Stimulated activated CD8-positive, alpha-beta memory T cell treated with anti-CD3 and anti-CD28 coated beads, Interleukin-2, amount 100 ng/mL, for 48 hours (primary cell): ENCODE measurements around the gene NOCT.
A peak's percentile ranks its signal among the peaks of the same experiment; 100 is the strongest.
"Not testable (repeated sequence)": the region's sequence is repeated elsewhere in the genome, so short reads cannot be mapped to it uniquely, and the experiment has no call there.

ENCODE experiments used
- DNase-seq, 2 donors: peaks; one replicate each; pipeline ENCODE4 v3.0.0-alpha.2; 2020; ENCODE audit warnings: low read depth in 2 of 2

The NOCT gene

GRCh38 chr4:139011225-139011950 is 4.2 kb upstream of the NOCT start:
- no peak for DNase-seq

DNA sequence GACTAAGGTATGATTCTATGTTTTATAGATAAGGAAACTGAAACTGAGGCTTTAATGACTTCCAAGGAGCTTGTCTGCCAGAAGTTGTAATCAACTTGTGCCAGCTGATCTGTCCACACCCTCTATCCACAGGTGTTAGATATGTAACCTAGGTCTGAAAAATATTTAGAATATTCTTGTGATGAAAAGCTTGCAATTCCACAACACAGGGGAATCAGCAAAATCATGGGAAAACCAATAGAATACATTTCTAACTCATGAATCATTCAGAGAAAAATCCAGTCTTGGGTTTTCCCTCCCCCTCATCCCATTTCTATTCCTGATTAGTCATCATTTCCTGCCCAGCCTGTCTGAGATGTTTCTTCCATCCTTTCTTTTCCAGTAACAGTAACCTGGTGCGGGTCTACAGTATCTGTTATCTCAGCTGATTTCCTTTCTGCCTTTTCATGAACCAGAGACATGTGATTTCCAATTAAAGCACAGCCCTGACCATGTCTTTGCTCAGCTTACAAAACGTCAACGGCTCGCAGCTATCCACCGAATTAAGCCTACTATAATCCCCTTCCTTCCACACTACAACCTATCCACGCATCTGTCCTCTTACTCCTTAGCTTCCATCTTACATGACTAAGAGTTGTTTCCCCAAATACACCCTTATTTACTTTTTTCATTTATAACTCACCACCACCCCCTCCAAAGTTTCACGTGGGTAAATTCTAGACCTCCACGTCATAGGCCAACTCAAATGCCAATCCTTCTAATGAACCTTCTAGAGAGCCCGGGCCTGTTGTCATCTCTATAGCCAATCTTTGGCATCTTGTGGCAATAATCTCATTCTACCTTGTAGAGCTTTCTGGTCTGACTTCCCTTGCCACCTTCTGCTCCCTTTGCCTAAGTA is 961 bp upstream of the NOCT start:
- DNase-seq, result no peak

DNA sequence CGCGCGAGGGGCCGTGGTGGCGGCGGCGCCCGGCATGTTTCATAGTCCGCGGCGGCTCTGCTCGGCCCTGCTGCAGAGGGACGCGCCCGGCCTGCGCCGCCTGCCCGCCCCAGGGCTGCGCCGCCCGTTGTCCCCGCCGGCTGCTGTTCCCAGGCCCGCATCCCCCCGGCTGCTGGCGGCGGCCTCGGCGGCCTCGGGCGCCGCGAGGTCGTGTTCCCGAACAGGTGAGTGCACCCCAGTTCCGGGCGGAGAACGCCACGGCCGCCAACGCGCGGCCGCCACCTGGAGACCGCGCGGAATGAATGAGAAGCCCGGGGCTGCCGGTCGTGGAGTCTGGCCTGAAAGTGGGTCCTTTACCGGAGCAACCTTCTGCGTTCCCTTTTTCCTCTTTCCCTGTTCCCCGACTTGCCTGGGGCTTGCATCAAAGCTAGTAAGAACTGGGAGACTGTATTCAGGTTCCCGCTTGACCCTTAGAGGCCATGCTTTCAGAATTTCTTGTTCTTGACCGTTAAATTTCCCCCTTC is 429 bp downstream of the NOCT start:
- peak in 1 of 2 donors; percentile 30 for DNase-seq

DNA sequence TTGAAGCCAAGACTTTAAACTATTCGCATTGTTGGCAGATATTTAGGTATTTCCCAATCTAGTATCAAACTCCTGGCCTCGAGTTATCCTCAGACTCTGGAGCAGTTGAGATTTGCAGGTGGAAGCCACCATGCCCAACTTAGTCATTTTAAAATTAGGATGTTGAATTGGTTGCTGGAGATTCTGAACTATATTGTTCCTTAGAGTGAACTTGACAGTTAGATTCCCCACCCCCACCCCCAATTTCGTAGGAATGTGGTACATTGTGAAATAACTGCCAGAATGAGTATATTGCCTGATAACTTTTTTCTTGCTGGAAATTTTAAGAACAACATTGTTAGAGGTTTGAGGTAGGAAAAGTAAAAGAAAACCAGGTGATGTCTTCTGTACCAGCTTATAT is 2.3 kb downstream of the NOCT start:
- no peak for DNase-seq

GRCh38 chr4:139018501-139018900 is 2.9 kb downstream of the NOCT start:
- DNase-seq, result no peak

GRCh38 chr4:139018971-139019758 is 3.6 kb downstream of the NOCT start:
- DNase-seq, result no peak

GRCh38 chr4:139020384-139020783 is 4.8 kb downstream of the NOCT start:
- no peak for DNase-seq

DNA sequence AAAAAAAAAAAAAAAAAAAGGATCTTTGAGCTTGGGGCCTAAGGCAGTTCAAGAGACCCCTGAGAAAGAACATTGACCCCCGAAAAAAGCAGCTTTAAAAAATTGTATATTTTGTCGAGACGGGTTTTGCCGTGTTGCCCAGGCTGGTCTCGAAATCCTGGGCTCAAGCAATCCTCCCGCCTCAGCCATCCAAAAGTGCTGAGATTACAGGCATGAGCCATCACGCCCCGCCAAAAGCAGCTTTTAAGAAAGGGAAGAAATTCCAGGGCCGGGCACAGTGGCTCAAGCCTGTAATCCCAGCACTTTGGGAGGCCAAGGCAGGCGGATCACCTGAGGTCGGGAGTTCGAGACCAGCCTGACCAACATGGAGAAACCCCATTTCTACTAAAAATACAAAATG is 5.5 kb downstream of the NOCT start:
- not testable (repeated sequence) for DNase-seq

GRCh38 chr4:139022835-139023234 is 7.3 kb downstream of the NOCT start:
- no peak for DNase-seq

GRCh38 chr4:139024686-139025085 is 9.1 kb downstream of the NOCT start:
- no peak for DNase-seq

DNA sequence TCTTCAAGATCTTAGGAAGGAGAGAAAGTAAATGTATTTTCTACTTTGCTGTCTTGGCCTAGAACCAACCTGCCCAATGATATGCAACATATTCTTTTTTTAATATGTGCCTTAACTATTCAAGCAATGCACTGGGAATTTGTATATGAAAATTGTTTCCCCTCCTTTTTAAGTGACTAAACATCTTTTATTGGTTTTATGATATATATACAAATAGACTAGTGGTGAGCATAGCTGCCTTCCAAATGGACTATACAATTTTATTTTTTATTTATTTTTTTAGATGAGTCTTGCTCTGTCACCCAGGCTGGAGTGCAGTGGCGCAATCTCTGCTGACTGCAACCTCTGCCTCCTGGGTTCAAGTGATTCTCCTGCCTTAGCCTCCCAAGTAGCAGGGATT is 10.3 kb downstream of the NOCT start:
- DNase-seq, result no peak

GRCh38 chr4:139027776-139028175 is 12.2 kb downstream of the NOCT start:
- no peak for DNase-seq

GRCh38 chr4:139028191-139028661 is 12.6 kb downstream of the NOCT start:
- DNase-seq, result no peak

- not testable (repeated sequence) for DNase-seq
Measured at GRCh38 chr4:139029866-139030363, 14.3 kb downstream of the NOCT start.

GRCh38 chr4:139030614-139031235 is 15.1 kb downstream of the NOCT start:
- peak; percentile 24 to 46 for DNase-seq

- DNase-seq, result no peak
Measured at GRCh38 chr4:139035650-139036049, 20.1 kb downstream of the NOCT start.

GRCh38 chr4:139036885-139037284 is 21.3 kb downstream of the NOCT start:
- no peak for DNase-seq

DNA sequence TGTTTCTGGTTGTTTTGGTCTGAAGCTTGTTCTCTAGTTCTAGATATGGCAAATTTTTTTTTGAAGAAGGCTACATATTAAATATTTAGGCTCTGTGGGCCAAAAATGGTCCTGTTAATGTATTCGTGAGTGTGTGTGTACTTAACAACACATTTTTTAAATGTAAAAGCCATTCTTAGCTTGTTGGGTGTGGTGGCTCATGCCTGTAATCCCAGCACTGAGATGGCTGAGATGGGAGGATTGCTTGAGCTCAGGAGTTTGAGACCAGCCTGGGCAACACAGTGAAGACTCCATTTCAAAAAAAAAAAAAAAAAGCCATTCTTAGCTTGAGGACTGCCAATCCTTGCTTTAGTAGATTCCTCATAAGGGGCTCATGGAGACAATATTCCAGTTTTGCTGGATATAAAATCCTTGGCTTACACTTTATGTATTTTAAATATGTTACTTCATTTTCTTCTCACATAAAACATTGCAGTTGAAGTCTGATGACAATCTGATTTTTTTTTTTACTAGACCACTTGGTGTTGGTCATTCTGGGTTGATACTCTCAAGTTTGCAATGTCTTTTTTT is 23.4 kb downstream of the NOCT start:
- no peak for DNase-seq

DNA sequence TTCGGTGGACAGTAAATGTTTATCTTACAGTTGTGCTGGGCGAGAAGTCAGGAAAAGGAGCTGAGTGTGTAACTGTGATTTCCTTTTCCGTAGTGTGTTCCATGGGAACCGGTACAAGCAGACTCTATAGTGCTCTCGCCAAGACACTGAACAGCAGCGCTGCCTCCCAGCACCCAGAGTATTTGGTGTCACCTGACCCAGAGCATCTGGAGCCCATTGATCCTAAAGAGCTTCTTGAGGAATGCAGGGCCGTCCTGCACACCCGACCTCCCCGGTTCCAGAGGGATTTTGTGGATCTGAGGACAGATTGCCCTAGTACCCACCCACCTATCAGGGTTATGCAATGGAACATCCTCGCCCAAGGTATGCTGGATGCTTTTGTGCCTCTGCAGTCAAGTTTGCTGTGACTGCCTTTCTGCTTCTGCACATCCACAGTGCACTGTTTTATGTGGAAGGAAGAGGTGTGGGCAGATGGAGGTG is 27.4 kb downstream of the NOCT start:
- DNase-seq, result no peak

DNA sequence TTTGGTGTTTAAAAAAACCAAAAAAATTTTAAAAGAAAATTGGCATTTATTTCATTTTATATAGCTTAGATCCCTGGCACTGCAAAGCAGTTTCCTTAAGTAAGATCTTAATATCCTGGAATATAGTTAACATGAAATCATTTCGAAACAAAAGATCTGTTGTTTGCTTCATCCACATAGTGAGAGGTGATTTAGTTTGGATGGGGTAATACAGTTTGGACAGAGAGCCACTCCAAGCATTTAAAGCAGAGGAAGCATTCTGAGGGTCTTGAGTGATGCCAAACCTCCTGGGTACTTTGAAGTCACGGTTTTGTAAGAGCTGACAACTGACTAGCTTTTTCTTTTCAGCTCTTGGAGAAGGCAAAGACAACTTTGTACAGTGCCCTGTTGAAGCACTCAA is 28.7 kb downstream of the NOCT start:
- no peak for DNase-seq

- no peak for DNase-seq
Measured at GRCh38 chr4:139048026-139048425, 32.4 kb downstream of the NOCT start.
